ENCODE data around the gene TRIM22.
"Not testable (repeated sequence)": the region's sequence is repeated elsewhere in the genome, so short reads cannot be mapped to it uniquely, and the experiment has no call there.

The TRIM22 gene, protein sequence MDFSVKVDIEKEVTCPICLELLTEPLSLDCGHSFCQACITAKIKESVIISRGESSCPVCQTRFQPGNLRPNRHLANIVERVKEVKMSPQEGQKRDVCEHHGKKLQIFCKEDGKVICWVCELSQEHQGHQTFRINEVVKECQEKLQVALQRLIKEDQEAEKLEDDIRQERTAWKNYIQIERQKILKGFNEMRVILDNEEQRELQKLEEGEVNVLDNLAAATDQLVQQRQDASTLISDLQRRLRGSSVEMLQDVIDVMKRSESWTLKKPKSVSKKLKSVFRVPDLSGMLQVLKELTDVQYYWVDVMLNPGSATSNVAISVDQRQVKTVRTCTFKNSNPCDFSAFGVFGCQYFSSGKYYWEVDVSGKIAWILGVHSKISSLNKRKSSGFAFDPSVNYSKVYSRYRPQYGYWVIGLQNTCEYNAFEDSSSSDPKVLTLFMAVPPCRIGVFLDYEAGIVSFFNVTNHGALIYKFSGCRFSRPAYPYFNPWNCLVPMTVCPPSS

DNA sequence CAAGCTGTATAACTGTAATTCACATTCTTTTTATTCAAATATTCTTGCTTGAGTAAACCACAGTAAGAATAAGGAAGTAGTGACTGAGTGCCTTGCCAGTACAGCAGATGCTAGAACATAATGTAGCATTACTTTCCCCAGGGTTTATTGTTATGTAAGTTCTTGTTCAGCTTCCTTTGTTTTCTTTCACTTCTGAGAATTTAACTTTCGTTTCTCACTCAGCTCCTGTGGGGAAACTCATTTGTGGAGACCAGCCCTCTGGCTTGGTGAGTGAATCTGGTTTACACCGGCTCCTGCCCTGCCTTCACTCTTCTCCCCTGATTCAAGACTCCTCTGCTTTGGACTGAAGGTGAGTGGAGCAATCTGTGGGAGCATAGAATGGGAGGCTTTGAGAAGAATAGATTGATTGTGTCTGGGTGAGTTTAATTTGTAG lies at the start of gene TRIM22:
TRIM22 (plus strand) TSS at position 240 of the 433 bp plus-strand sequence. CDS start 6,443 bp downstream, outside the sequence.
- peak within 1 kb of the TSS; percentile 74 for H3K4me3 ChIP-seq (ENCODE audit: low read depth, low read length)

DNA sequence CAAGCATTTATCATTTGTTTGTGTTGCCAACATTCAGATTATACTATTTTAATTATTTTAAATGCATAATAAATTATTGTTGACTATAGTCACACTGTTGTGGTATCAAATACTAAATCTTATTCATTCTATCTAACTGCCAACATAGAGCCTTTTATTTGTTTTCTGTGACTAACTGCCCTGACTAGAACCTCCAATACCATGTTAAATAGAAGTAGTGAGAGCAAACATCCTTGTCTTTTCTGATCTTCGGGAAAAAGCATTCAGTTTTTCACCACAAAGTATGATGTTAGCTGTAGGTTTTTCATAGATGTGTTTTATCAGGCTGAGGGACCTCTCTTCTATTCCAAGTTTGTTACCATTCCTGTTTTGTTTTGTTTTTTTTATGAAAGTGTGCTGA lies 49.6 kb upstream of the TRIM22 start:
- TF ChIP-seq, protein P1, sequence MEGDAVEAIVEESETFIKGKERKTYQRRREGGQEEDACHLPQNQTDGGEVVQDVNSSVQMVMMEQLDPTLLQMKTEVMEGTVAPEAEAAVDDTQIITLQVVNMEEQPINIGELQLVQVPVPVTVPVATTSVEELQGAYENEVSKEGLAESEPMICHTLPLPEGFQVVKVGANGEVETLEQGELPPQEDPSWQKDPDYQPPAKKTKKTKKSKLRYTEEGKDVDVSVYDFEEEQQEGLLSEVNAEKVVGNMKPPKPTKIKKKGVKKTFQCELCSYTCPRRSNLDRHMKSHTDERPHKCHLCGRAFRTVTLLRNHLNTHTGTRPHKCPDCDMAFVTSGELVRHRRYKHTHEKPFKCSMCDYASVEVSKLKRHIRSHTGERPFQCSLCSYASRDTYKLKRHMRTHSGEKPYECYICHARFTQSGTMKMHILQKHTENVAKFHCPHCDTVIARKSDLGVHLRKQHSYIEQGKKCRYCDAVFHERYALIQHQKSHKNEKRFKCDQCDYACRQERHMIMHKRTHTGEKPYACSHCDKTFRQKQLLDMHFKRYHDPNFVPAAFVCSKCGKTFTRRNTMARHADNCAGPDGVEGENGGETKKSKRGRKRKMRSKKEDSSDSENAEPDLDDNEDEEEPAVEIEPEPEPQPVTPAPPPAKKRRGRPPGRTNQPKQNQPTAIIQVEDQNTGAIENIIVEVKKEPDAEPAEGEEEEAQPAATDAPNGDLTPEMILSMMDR (IDR thresholded peaks at IDR 0.05; ENCODE audit: borderline replicate concordance, insufficient read depth, low read depth, low read length) = no peak

More for the DNA sequence above, at the start of gene TRIM22:
- TF ChIP-seq, protein P1 (IDR thresholded peaks at IDR 0.05; ENCODE audit: borderline replicate concordance, insufficient read depth, low read depth, low read length) = no peak

DNA sequence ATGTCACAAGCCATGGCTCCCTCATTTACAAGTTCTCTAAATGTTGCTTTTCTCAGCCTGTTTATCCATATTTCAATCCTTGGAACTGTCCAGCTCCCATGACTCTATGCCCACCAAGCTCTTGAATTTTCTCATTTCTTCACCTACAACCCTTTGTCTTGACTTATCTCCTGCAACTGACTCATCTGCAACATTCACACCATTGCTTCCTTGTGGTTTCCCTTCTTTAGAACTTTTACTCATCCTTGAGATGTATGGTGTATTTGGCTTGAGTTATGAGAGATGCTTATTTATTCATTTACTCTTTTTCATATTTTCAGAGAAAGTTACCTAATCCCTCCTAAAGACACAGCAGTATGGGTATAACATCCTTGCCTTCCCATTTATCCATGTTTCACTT lies 46.0 kb upstream of the TRIM22 start:
- no peak overlapping the region for H3K4me3 ChIP-seq (ENCODE audit: low read depth, low read length)
- TF ChIP-seq, protein P1 (IDR thresholded peaks at IDR 0.05; ENCODE audit: borderline replicate concordance, insufficient read depth, low read depth, low read length) = no peak

More for the DNA sequence above, 49.6 kb upstream of the TRIM22 start:
- H3K4me3 ChIP-seq (ENCODE audit: low read depth, low read length) = no peak overlapping the region

DNA sequence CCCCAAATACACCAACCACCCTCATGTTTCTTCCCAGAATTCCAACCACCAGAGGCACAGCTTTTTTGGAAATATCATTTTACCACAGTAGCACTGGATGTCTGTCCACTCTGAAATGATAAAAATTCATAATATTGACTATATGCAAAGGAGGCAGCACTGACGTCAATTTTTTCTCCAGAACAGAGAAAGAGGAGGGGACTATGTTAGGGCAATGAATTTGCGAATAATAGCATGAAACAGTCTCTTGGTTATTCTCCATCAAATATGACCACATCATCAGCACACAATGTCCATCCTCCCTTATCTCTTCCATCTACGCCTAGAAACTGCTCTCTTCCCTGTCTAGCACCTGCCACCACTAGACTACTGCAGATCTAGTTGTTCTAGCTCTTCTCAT lies 43.5 kb upstream of the TRIM22 start:
- H3K4me3 ChIP-seq (ENCODE audit: low read depth, low read length) = no peak overlapping the region
- TF ChIP-seq, protein P1 (IDR thresholded peaks at IDR 0.05; ENCODE audit: borderline replicate concordance, insufficient read depth, low read depth, low read length) = no peak

DNA sequence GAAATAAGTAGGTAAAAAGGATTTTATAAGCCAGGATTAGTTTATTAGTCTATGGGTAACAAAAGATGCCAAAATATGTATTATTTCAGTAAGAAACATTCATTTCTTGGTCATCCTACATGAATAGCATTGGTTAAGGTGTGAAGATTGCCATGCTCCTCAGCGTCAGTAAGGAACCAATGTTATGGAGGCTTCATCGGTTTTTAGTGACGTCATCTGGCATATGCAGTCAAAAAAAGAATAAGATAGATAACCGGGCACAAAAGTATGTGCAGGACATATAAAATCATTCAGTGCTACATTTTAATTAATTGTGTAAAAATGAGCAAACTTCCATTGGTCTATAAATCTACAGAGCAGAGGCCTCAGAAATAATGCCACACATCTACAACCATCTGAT lies 34.1 kb upstream of the TRIM22 start:
- no peak overlapping the region for H3K4me3 ChIP-seq (ENCODE audit: low read depth, low read length)
- TF ChIP-seq, protein P1 (IDR thresholded peaks at IDR 0.05; ENCODE audit: borderline replicate concordance, insufficient read depth, low read depth, low read length) = no peak

DNA sequence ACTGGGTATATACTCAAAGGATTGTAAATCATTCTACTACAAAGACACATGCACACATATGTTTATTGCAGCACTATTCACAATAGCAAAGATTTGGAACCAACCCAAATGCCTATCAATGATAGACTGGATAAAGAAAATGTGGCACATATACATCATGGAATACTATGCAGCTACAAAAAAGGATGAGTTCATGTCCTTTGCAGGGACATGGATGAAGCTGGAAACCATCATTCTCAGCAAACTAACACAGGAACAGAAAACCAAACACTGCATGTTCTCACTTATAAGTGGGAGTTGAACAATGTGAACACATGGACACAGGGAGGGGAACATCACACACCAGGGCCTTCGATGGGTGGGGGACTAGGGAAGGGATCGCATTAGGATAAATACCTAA lies 32.6 kb upstream of the TRIM22 start:
- not testable (repeated sequence) for H3K4me3 ChIP-seq (ENCODE audit: low read depth, low read length)

DNA sequence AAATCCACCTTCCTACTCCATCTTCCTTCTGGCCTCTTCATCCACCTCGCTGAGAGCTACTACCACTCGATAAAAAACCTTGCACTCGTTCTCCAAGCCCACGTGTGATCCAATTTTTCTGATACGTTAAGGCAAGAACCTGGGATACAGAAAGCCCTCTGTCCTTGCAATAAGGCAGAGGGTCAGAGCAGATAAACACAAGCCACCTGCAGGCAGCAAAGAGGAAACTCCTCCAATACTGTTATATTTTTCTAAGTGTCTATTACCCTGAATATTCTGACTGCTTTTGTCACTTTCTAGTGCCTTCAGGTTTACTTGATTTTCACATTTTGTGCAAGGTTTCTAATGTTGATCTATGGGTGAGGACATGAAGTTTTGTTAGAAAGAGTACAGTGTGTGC lies 31.3 kb upstream of the TRIM22 start:
- H3K4me3 ChIP-seq (ENCODE audit: low read depth, low read length) = no peak overlapping the region
- TF ChIP-seq, protein P1 (IDR thresholded peaks at IDR 0.05; ENCODE audit: borderline replicate concordance, insufficient read depth, low read depth, low read length) = no peak

Data from GM12875 (cell line).